ENCODE data around the gene PELI1.

Gene PELI1

GRCh38 chr2:64162516-64162915, 18.3 kb upstream of the PELI1 start:
- in situ Hi-C loops (cut with MboI; ENCODE audit: low sequenced_read_pairs, unreplicated experiment), result no loop called here
- no peak for TF ChIP-seq CTCF (IDR thresholded peaks at IDR 0.05; ENCODE audit: borderline replicate concordance, control extremely low read depth, extremely low read depth, insufficient read depth, missing control alignments)
- no peak for DNase-seq (ENCODE audit: low spot score)

GRCh38 chr2:64157792-64158191, 13.6 kb upstream of the PELI1 start:
- in situ Hi-C loops (cut with MboI; ENCODE audit: low sequenced_read_pairs, unreplicated experiment), result no loop called here
- DNase-seq (ENCODE audit: low spot score), result no peak
- no peak for TF ChIP-seq CTCF (IDR thresholded peaks at IDR 0.05; ENCODE audit: borderline replicate concordance, control extremely low read depth, extremely low read depth, insufficient read depth, missing control alignments)

- in situ Hi-C loops (cut with MboI; ENCODE audit: low sequenced_read_pairs, unreplicated experiment), result no loop called here
- TF ChIP-seq CTCF (IDR thresholded peaks at IDR 0.05; ENCODE audit: borderline replicate concordance, control extremely low read depth, extremely low read depth, insufficient read depth, missing control alignments), result no peak
- DNase-seq (ENCODE audit: low spot score), result no peak
Measured at GRCh38 chr2:64153811-64154210, 9.6 kb upstream of the PELI1 start.

GRCh38 chr2:64151476-64151875, 7.3 kb upstream of the PELI1 start:
- no peak for TF ChIP-seq CTCF (IDR thresholded peaks at IDR 0.05; ENCODE audit: borderline replicate concordance, control extremely low read depth, extremely low read depth, insufficient read depth, missing control alignments)
- no peak for DNase-seq (ENCODE audit: low spot score)
- in situ Hi-C loops (cut with MboI; ENCODE audit: low sequenced_read_pairs, unreplicated experiment), result no loop called here

- DNase-seq (ENCODE audit: low spot score), result no peak
- TF ChIP-seq CTCF (IDR thresholded peaks at IDR 0.05; ENCODE audit: borderline replicate concordance, control extremely low read depth, extremely low read depth, insufficient read depth, missing control alignments), result no peak
- in situ Hi-C loops (cut with MboI; ENCODE audit: low sequenced_read_pairs, unreplicated experiment), result no loop called here
Measured at GRCh38 chr2:64145714-64146113, 1.5 kb upstream of the PELI1 start.

GRCh38 chr2:64145119-64145518, 899 bp upstream of the PELI1 start:
- in situ Hi-C loops (cut with MboI; ENCODE audit: low sequenced_read_pairs, unreplicated experiment), result no loop called here
- DNase-seq (ENCODE audit: low spot score), result no peak
- no peak for TF ChIP-seq CTCF (IDR thresholded peaks at IDR 0.05; ENCODE audit: borderline replicate concordance, control extremely low read depth, extremely low read depth, insufficient read depth, missing control alignments)
